ENCODE results near the gene OR10G4. TPM values are rescaled to one million over a fixed set of nuclear protein-coding genes. Genes with fewer than 3 reads are reported as not detected.

Gene OR10G4
- total RNA-seq, 2 donors from 2014 or later, result not detected

Other genes with a start within 250 kb of the OR10G4 start
- gene OR6M1, start 206.6 kb upstream of the OR10G4 start, total RNA-seq, result not detected
- not detected for gene TMEM225, start 127.3 kb upstream of the OR10G4 start, total RNA-seq
- not detected for gene OR8D4, start 110.8 kb upstream of the OR10G4 start, total RNA-seq
- gene OR4D5, start 73.4 kb upstream of the OR10G4 start, total RNA-seq, result not detected
- not detected for gene OR6T1, start 69.2 kb upstream of the OR10G4 start, total RNA-seq
- gene OR10S1, start 35.2 kb upstream of the OR10G4 start, total RNA-seq, result not detected
- gene OR10G6, start 17.8 kb upstream of the OR10G4 start, total RNA-seq, result not detected
- gene OR10G9, start 10.0 kb downstream of the OR10G4 start, total RNA-seq, result not detected
- not detected for gene OR10G8, start 13.8 kb downstream of the OR10G4 start, total RNA-seq
- gene OR10G7, start 28.3 kb downstream of the OR10G4 start, total RNA-seq, result not detected
- gene VWA5A, start 102.5 kb downstream of the OR10G4 start, total RNA-seq, result 10 to 100 TPM in 1 of 2 donors, 1 to 10 TPM in 1; 7.7 to 13.7 TPM
- not detected for gene OR10D3, start 170.3 kb downstream of the OR10G4 start, total RNA-seq
- gene OR8G1, start 228.1 kb downstream of the OR10G4 start, total RNA-seq, result not detected
- not detected for gene OR8G5, start 243.4 kb downstream of the OR10G4 start, total RNA-seq